ENCODE measurements around the gene CCL18. TPM values are rescaled to one million over a fixed set of nuclear protein-coding genes. Genes with fewer than 3 reads are reported as not detected.
"Not testable (repeated sequence)": the region's sequence is repeated elsewhere in the genome, so short reads cannot be mapped to it uniquely, and the experiment has no call there.

The CCL18 gene
- total RNA-seq, 1 donor, result not detected

DNA sequence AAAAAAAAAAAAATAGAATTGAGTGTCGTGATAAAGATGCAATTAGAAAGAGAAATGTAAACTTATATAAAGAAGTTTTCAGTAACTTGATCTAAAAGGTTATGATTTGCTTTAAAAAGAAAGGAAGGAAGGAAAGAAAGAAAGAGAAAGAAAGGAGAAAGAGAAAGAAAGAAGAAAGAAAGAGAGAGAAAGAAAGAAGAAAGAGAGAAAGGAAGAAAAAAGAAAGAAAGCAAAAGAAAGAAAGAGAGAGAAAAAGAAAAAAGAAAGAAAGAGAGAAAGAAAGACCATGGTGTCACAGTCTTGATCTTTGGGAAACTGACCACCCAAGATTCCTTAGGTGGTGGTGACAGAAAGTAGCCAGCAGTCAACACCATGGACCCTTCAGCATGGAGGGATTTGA, 30.2 kb downstream of the CCL18 start:
- no peak overlapping the region for H3K4me3 ChIP-seq (ENCODE audit: low read depth, low read length)
- DNase-seq (ENCODE audit: low read depth), result no peak

GRCh38 chr17:36094746-36095145, 30.7 kb downstream of the CCL18 start:
- no peak overlapping the region for H3K4me3 ChIP-seq (ENCODE audit: low read depth, low read length)
- no peak for TF ChIP-seq CTCF (IDR thresholded peaks at IDR 0.05; ENCODE audit: insufficient read depth, low read depth, low read length)
- DNase-seq (ENCODE audit: low read depth), result no peak

More for the DNA sequence above, 30.2 kb downstream of the CCL18 start:
- no peak for TF ChIP-seq CTCF (IDR thresholded peaks at IDR 0.05; ENCODE audit: insufficient read depth, low read depth, low read length)

DNA sequence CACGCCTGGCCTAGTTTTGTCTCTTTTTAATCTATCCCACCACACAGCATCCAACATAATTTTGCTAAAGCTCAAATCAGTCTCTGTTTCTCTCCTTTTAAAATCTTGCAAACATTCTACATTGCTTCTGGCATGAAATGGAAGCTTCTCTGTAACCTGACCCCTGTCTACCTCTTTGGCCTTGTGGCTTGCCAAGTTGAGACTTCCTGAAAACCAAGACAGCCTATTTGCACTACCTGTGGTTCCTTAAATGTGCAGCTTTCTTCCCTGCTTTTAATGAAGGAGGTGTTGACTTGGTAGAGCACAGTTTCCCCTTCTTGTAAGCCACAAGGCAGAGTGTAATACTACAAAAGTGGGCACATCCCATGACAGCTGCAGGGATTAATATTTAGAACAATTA, 31.9 kb downstream of the CCL18 start:
- no peak for TF ChIP-seq CTCF (IDR thresholded peaks at IDR 0.05; ENCODE audit: insufficient read depth, low read depth, low read length)
- H3K4me3 ChIP-seq (ENCODE audit: low read depth, low read length), result no peak overlapping the region
- DNase-seq (ENCODE audit: low read depth), result no peak

DNA sequence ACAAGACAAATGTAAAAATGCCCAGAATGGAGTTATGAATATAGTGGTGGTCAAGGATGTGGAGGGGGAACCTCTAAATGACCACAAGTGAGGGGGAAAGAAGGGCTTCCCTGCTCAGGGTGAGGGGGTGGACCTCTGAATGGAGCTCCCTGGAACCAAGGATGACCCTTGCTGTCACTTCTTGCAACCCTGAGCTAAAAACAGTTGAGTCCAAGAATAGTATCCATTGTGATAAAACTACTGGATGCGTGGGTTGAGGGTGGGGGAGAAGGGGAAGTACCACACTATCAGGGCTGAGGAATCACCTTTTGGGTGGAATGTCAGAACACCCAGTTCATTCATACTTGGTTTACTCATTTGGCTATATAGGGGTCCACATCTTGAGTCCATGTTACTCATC, 34.9 kb downstream of the CCL18 start:
- not testable (repeated sequence) for H3K4me3 ChIP-seq (ENCODE audit: low read depth, low read length); DNase-seq (ENCODE audit: low read depth)

DNA sequence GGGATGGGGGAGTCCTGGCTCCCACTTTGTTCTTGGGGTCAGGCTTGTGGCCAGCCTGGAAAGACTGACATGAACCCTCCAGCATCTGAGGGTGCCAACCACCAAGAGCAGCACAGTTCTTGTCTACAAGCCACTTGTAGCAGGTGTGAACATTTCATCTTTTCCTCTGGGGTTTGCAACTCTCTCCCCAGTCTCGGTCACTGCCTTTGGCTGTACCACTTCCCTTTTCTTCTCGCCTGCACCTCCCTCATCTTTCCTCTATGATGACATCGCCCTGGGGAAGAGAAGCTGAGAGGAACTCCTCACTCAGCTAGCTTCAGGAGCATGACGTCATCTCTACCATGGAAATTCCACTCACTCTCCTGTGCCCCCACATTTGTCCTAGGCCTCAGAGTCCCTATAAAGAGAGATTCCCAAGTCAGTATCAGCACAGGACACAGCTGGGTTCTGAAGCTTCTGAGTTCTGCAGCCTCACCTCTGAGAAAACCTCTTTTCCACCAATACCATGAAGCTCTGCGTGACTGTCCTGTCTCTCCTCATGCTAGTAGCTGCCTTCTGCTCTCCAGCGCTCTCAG, 39.4 kb downstream of the CCL18 start, which contains the start of gene CCL4:
Gene CCL4 (plus strand): TSS at position 427 of the 575 bp plus-strand sequence. CDS start 79 bp downstream, at position 506.
- DNase-seq (ENCODE audit: low read depth); H3K4me3 ChIP-seq (ENCODE audit: low read depth, low read length): not testable (repeated sequence)

GRCh38 chr17:36104246-36104645, 40.2 kb downstream of the CCL18 start:
- not testable (repeated sequence) for DNase-seq (ENCODE audit: low read depth); H3K4me3 ChIP-seq (ENCODE audit: low read depth, low read length)

GRCh38 chr17:36104701-36105181, 40.7 kb downstream of the CCL18 start:
- no peak overlapping the region for H3K4me3 ChIP-seq (ENCODE audit: low read depth, low read length)
- TF ChIP-seq CTCF (IDR thresholded peaks at IDR 0.05; ENCODE audit: insufficient read depth, low read depth, low read length), result no peak
- DNase-seq (ENCODE audit: low read depth), result no peak

GRCh38 chr17:36105781-36106492, 41.9 kb downstream of the CCL18 start:
- TF ChIP-seq CTCF (IDR thresholded peaks at IDR 0.05; ENCODE audit: insufficient read depth, low read depth, low read length), result no peak
- H3K4me3 ChIP-seq (ENCODE audit: low read depth, low read length), result no peak overlapping the region
- DNase-seq (ENCODE audit: low read depth), result no peak
